H1 (cell line): ENCODE results near the gene FAM81A. TPM values are rescaled to one million over a fixed set of nuclear protein-coding genes. Genes with fewer than 3 reads are reported as not detected.

Source experiments
- CTCF ChIA-PET: fragments of 300-600 bp; sonication (Branson Sonifier 250); formaldehyde crosslinking; loops from one replicate; lab custom pipeline; 2021; ENCODE audit not compliant: partially characterized antibody; lab: Charles Lee
- POLR2A ChIA-PET: fragments of 300-600 bp; sonication (Branson Sonifier 250); formaldehyde crosslinking; loops from one replicate; lab custom pipeline; 2021; ENCODE audit warnings: inconsistent platforms; ENCODE audit not compliant: partially characterized antibody; lab: Charles Lee
- DNase-seq, 2 experiments: peaks; one replicate each; pipeline versions ENCODE4 v3.0.0 to v3.0.0-alpha.2; 2010 to 2022; ENCODE audit warnings: low spot score in 2 of 2, low read depth in 1 of 2, mixed read lengths in 1 of 2
- FAIRE-seq: peaks from 2 replicates; lab custom pipeline; 2011; peaks lifted over from hg19 to GRCh38; lab: Jason Lieb, UNC
- H2AFZ ChIP-seq: 2 replicates; pipeline ENCODE4 v1.8.1; 2012; ENCODE audit warnings: low read length, inconsistent platforms
- H2AK5ac ChIP-seq: 2 replicates; pipeline ENCODE4 v1.6.1; 2013; ENCODE audit warnings: low read depth, low read length
- H2BK120ac ChIP-seq: replicated peaks from 2 replicates; pipeline ENCODE3; 2013; ENCODE audit warnings: low read depth, low read length, inconsistent platforms
- H2BK12ac ChIP-seq: 2 replicates; pipeline ENCODE4 v1.6.1; 2013; ENCODE audit warnings: low read depth, low read length
- H2BK15ac ChIP-seq: 2 replicates; pipeline ENCODE4 v1.6.1; 2013; ENCODE audit warnings: low read length
- H2BK20ac ChIP-seq: 2 replicates; pipeline ENCODE4 v1.6.1; 2013; ENCODE audit warnings: low read length
- H2BK5ac ChIP-seq: 2 replicates; pipeline ENCODE4 v1.6.1; 2013; ENCODE audit warnings: low read depth, low read length
- H3K14ac ChIP-seq: 2 replicates; pipeline ENCODE4 v1.6.1; 2013; ENCODE audit warnings: inconsistent platforms; ENCODE audit not compliant: insufficient read length
- H3K18ac ChIP-seq: 2 replicates; pipeline ENCODE4 v1.6.1; 2013; ENCODE audit warnings: low read length; ENCODE audit errors: extremely low read depth
- H3K23ac ChIP-seq: 2 replicates; pipeline ENCODE4 v1.6.1; 2013; ENCODE audit warnings: inconsistent platforms; ENCODE audit not compliant: insufficient read length
- H3K23me2 ChIP-seq: 2 replicates; pipeline ENCODE4 v1.6.1; 2013; ENCODE audit warnings: low read depth, low read length
- H3K27ac ChIP-seq: 2 replicates; pipeline ENCODE4 v1.6.1; 2011; ENCODE audit warnings: low read depth, low read length, inconsistent platforms
- H3K27me3 ChIP-seq, 4 experiments: replicated peaks in 1 of 4; 1 replicate in 1 of 4; 2 replicates in 3 of 4; pipeline versions ENCODE4 v1.6.1 to v1.8.1; 2011 to 2013; ENCODE audit warnings: low read length in 3 of 4, mild to moderate bottlenecking in 3 of 4, inconsistent platforms in 2 of 4, mixed read lengths in 2 of 4, moderate library complexity in 1 of 4; ENCODE audit not compliant: control insufficient read depth in 3 of 4, insufficient read depth in 3 of 4; ENCODE audit errors: extremely low read depth in 1 of 4
- H3K36me3 ChIP-seq, 4 experiments: 2 replicates each; pipeline versions ENCODE4 v1.6.1 to v1.8.1; 2011 to 2013; ENCODE audit warnings: mild to moderate bottlenecking in 4 of 4, low read length in 3 of 4, moderate library complexity in 2 of 4, control low read depth in 1 of 4, inconsistent platforms in 1 of 4; ENCODE audit not compliant: insufficient read depth in 4 of 4, control insufficient read depth in 2 of 4
- H3K4ac ChIP-seq: replicated peaks from 2 replicates; pipeline ENCODE3; 2013; ENCODE audit warnings: low read length, low read depth, mixed read lengths, inconsistent platforms; ENCODE audit not compliant: insufficient read length
- H3K4me1 ChIP-seq, 4 experiments: replicated peaks in 1 of 4; 1 replicate in 1 of 4; 2 replicates in 3 of 4; pipeline versions ENCODE4 v1.6.1 to v1.8.1; 2011 to 2013; ENCODE audit warnings: low read length in 3 of 4, inconsistent platforms in 2 of 4, mixed read lengths in 1 of 4; ENCODE audit not compliant: insufficient read depth in 4 of 4, control insufficient read depth in 3 of 4
- H3K4me2 ChIP-seq, 2 experiments: 2 replicates each; pipeline versions ENCODE4 v1.6.1 to v1.8.1; 2011 to 2013; ENCODE audit warnings: low read depth in 2 of 2, low read length in 2 of 2, control low read depth in 1 of 2, inconsistent platforms in 1 of 2, mild to moderate bottlenecking in 1 of 2; ENCODE audit not compliant: insufficient read depth in 1 of 2
- H3K4me3 ChIP-seq, 4 experiments: fragments of 200-600, 300-600 bp in 1 of 4; sonication (generic), shearing (Covaris generic), sonication (Bioruptor Twin) in 1 of 4; 2 replicates each; pipeline versions ENCODE4 v1.5.1 to v1.8.1; 2011 to 2016; ENCODE audit warnings: low read length in 4 of 4, low read depth in 3 of 4, control low read depth in 2 of 4, inconsistent platforms in 2 of 4, mild to moderate bottlenecking in 2 of 4, mixed read lengths in 1 of 4, moderate library complexity in 1 of 4; ENCODE audit not compliant: insufficient read depth in 2 of 4; ENCODE audit errors: extremely low read depth in 1 of 4
- H3K56ac ChIP-seq: replicated peaks from 2 replicates; pipeline ENCODE3; 2013; ENCODE audit warnings: low read depth, mild to moderate bottlenecking, mixed read lengths, low read length, inconsistent platforms; ENCODE audit not compliant: insufficient read length
- H3K79me1 ChIP-seq: 2 replicates; pipeline ENCODE4 v1.6.1; 2013; ENCODE audit warnings: low read depth, low read length, control low read depth
- H3K79me2 ChIP-seq, 2 experiments: 2 replicates each; pipeline versions ENCODE4 v1.6.1 to v1.8.1; 2012 to 2013; ENCODE audit warnings: low read length in 2 of 2, mild to moderate bottlenecking in 2 of 2, inconsistent platforms in 1 of 2; ENCODE audit not compliant: insufficient read depth in 2 of 2, control insufficient read depth in 1 of 2
- H3K9ac ChIP-seq, 4 experiments: replicated peaks in 1 of 4; 1 replicate in 1 of 4; 2 replicates in 3 of 4; pipeline versions ENCODE4 v1.6.1 to v1.8.1; 2011 to 2013; ENCODE audit warnings: low read depth in 3 of 4, low read length in 3 of 4, control low read depth in 2 of 4, mild to moderate bottlenecking in 2 of 4, moderate library complexity in 2 of 4, inconsistent platforms in 1 of 4; ENCODE audit errors: extremely low read depth in 1 of 4
- H3K9me3 ChIP-seq, 2 experiments: 2 replicates each; pipeline versions ENCODE4 v1.6.1 to v1.8.1; 2012 to 2013; ENCODE audit warnings: mild to moderate bottlenecking in 2 of 2, moderate library complexity in 2 of 2, control low read depth in 1 of 2, inconsistent platforms in 1 of 2, low read depth in 1 of 2, low read length in 1 of 2, mixed read lengths in 1 of 2; ENCODE audit not compliant: insufficient read depth in 2 of 2
- H4K20me1 ChIP-seq, 2 experiments: replicated peaks in 1 of 2; 2 replicates each; pipeline versions ENCODE3 to v1.8.1; 2011 to 2013; ENCODE audit warnings: inconsistent platforms in 2 of 2, low read length in 2 of 2, mild to moderate bottlenecking in 1 of 2; ENCODE audit not compliant: insufficient read depth in 2 of 2, control insufficient read depth in 1 of 2
- H4K5ac ChIP-seq: 2 replicates; pipeline ENCODE4 v1.6.1; 2013; ENCODE audit warnings: low read length, low read depth, mixed read lengths, inconsistent platforms; ENCODE audit not compliant: insufficient read length
- H4K8ac ChIP-seq: 2 replicates; pipeline ENCODE4 v1.8.0; 2013; ENCODE audit warnings: mild to moderate bottlenecking, moderate library complexity, low read length, inconsistent platforms; ENCODE audit not compliant: insufficient read depth; ENCODE audit errors: extremely low read depth
- H4K91ac ChIP-seq: replicated peaks from 2 replicates; pipeline ENCODE3; 2013; ENCODE audit warnings: low read length, mixed read lengths, inconsistent platforms; ENCODE audit not compliant: insufficient read length
- ATF3 ChIP-seq: IDR thresholded peaks from 2 replicates; pipeline ENCODE4 v1.6.1; 2011; ENCODE audit warnings: low read depth, mild to moderate bottlenecking, low read length; ENCODE audit not compliant: insufficient read depth
- CHD1 ChIP-seq: IDR thresholded peaks from 2 replicates; pipeline ENCODE4 v1.6.1; 2012; ENCODE audit warnings: low read depth, low read length, improper control_type of control experiment
- EZH2 ChIP-seq: fragments of 200-600 bp; sonication (generic); IDR thresholded peaks from 2 replicates; pipeline ENCODE4 v1.7.1; 2012; ENCODE audit warnings: low read depth, mild to moderate bottlenecking, moderate library complexity, low read length, inconsistent platforms; ENCODE audit not compliant: severe bottlenecking
- GTF2F1 ChIP-seq: IDR thresholded peaks from 2 replicates; pipeline ENCODE4 v1.6.1; 2012; ENCODE audit warnings: low read depth, low read length, improper control_type of control experiment, borderline replicate concordance
- HDAC2 ChIP-seq, 2 experiments: fragments of 300-600 bp in 1 of 2; sonication (generic) in 1 of 2; IDR thresholded peaks; 2 replicates each; pipeline ENCODE4 v1.6.1; 2011 to 2012; ENCODE audit warnings: low read depth in 2 of 2, low read length in 2 of 2, mild to moderate bottlenecking in 2 of 2, moderate library complexity in 2 of 2, borderline replicate concordance in 1 of 2, inconsistent platforms in 1 of 2
- NRF1 ChIP-seq: IDR thresholded peaks from 2 replicates; pipeline ENCODE4 v1.6.1; 2011; ENCODE audit warnings: mild to moderate bottlenecking, low read depth, low read length, improper control_type of control experiment
- RXRA ChIP-seq: IDR thresholded peaks from 2 replicates; pipeline ENCODE4 v1.6.1; 2011; ENCODE audit warnings: low read depth, mild to moderate bottlenecking, low read length, moderate library complexity; ENCODE audit not compliant: insufficient read depth
- SP2 ChIP-seq: IDR thresholded peaks from 2 replicates; pipeline ENCODE4 v1.6.1; 2012; ENCODE audit warnings: mild to moderate bottlenecking, low read length, inconsistent platforms
- SUZ12 ChIP-seq: fragments of 200-600 bp; sonication (generic); IDR thresholded peaks from 2 replicates; pipeline ENCODE4 v1.6.1; 2012; ENCODE audit warnings: mild to moderate bottlenecking, inconsistent platforms, low read length, moderate library complexity, mixed read lengths
- WGBS, 2 experiments: shearing (Covaris generic) in 1 of 2; methylation state at CpG; one replicate each; pipeline versions ENCODE4 v1.1.6 to v1.1.7; 2013 to 2015; ENCODE audit warnings: low lambda C conversion rate in 2 of 2, mixed read lengths in 2 of 2, inconsistent platforms in 1 of 2, low coverage in 1 of 2, missing lambda C conversion rate in 1 of 2; ENCODE audit not compliant: insufficient replicate concordance in 2 of 2, insufficient coverage in 1 of 2, insufficient read length in 1 of 2; ENCODE audit errors: extremely low coverage in 1 of 2, missing lambda C conversion rate in 1 of 2; 5-methylcytosine and 5-hydroxymethylcytosine counted together
- polyA plus RNA-seq, 7 experiments: library from polyadenylated mRNA; depleted of rRNA in 3 of 7; stranded (reverse) in 5 of 7; unstranded in 2 of 7; fragments of >200 nt in 5 of 7; fragments of 200-250 nt in 2 of 7; gene quantifications; 1 replicate in 5 of 7; 2 replicates in 1 of 7; 4 replicates in 1 of 7; pipeline versions ENCODE4 v1.2.1 to v1.2.3, GENCODE V29; 2011 to 2013; ENCODE audit warnings: missing spikeins in 2 of 7, mixed read lengths in 2 of 7
- total RNA-seq: library from RNA; stranded (reverse); fragmentation: NEBNext Ultra II Directional; extraction: Animal tissue kit (Norgen Biotek cat#: 25700); gene quantifications from 2 replicates; pipeline ENCODE4 v1.2.1, GENCODE V29; 2021

Gene FAM81A
- total and polyA plus RNA-seq, 2 of the 8 experiments (the other 6 are each of a cell fraction or from before 2014, with no cell fraction given): 0.56 to 3.0 TPM

GRCh38 chr15:59444980-59445545 is 7.1 kb downstream of the FAM81A start:
- H3K9ac ChIP-seq: no peak overlapping the region
- no peak overlapping the region for H2BK20ac ChIP-seq
- ChIA-PET CTCF (interaction anchor here (0.6 to 1.3 kb wide), 5 partner anchors 10 to 883 kb away, joined by 3 read pairs; no protein-coding TSS in a partner anchor), POLR2A (interaction anchor here (0.7 to 0.9 kb wide), 2 partner anchors 185 to 515 kb away, joined by 3 read pairs; no protein-coding TSS in a partner anchor)
- no peak overlapping the region for H3K56ac ChIP-seq
- no peak overlapping the region for H4K5ac ChIP-seq
- H3K23ac ChIP-seq: no peak overlapping the region
- H2BK5ac ChIP-seq: no peak overlapping the region
- H2BK12ac ChIP-seq: no peak overlapping the region
- no peak overlapping the region for H3K4me2 ChIP-seq
- no peak overlapping the region for H3K14ac ChIP-seq
- no peak for FAIRE-seq
- no peak overlapping the region for H3K18ac ChIP-seq
- H3K4ac ChIP-seq: no peak overlapping the region
- no peak overlapping the region for H2BK120ac ChIP-seq
- no peak overlapping the region for H2AK5ac ChIP-seq
- no peak overlapping the region for H3K27ac ChIP-seq
- no peak for DNase-seq
- no peak overlapping the region for H3K4me3 ChIP-seq
- no peaks in the 10 kb centered on the region for H3K36me3 ChIP-seq
- no peaks in the 10 kb centered on the region for H4K20me1 ChIP-seq
- H3K79me1 ChIP-seq: no peaks in the 10 kb centered on the region
- no peaks in the 10 kb centered on the region for H3K9me3 ChIP-seq
- no peaks in the 10 kb centered on the region for H3K23me2 ChIP-seq
- H3K27me3 ChIP-seq: peaks cover 0 to 5% (median 1%) of the 10 kb centered on the region in 4 experiments; a peak in 3 of 7 replicates
- 65% methylated on average over 11 of the region's 11 CpGs; no CpG with 5 or more reads in 1 of the 2 experiments for WGBS, 2 experiments
- H2AFZ ChIP-seq: no peak overlapping the region
- H4K8ac ChIP-seq: no peak overlapping the region
- no peak overlapping the region for H4K91ac ChIP-seq
- H3K79me2 ChIP-seq: no peaks in the 10 kb centered on the region
- H3K4me1 ChIP-seq: peaks cover 0 to 4% (median 1%) of the 10 kb centered on the region in 4 experiments; a peak in 3 of 7 replicates
- H2BK15ac ChIP-seq: no peak overlapping the region
- TF ChIP-seq CHD1 (no peak), NRF1 (no peak), HDAC2 (IDR thresholded peaks at IDR 0.05; ENCODE audit: borderline replicate concordance in 1 of 2, low read depth in 2 of 2, low read length in 2 of 2) (no peak), SP2 (no peak), GTF2F1 (no peak), RXRA (no peak), ATF3 (no peak), SUZ12 (no peak), EZH2 (no peak)
